CD14-positive monocyte (primary cell): ENCODE measurements around the gene ZNF500. TPM values are rescaled to one million over a fixed set of nuclear protein-coding genes. Genes with fewer than 3 reads are reported as not detected.

Experiments
- DNase-seq, 3 donors: peaks; one replicate each; pipeline ENCODE4 v3.0.0-alpha.2; 2011 to 2022
- H2AFZ ChIP-seq: 2 replicates; pipeline ENCODE4 v1.6.0; 2012; ENCODE audit warnings: mild to moderate bottlenecking, low read depth, low read length, inconsistent platforms; ENCODE audit not compliant: insufficient read depth, poor library complexity, severe bottlenecking
- H3K27ac ChIP-seq, 2 donors: 1 replicate in 1 of 2; 2 replicates in 1 of 2; pipeline ENCODE4 v1.5.1; 2012 to 2013; ENCODE audit warnings: low read length in 2 of 2, control low read depth in 1 of 2, inconsistent platforms in 1 of 2, low read depth in 1 of 2, mild to moderate bottlenecking in 1 of 2
- H3K27me3 ChIP-seq, 2 donors: one replicate each; pipeline versions ENCODE4 v1.6.0 to v1.6.1; 2011 to 2013; ENCODE audit warnings: low read length in 2 of 2; ENCODE audit not compliant: control insufficient read depth in 2 of 2, insufficient read depth in 2 of 2
- H3K36me3 ChIP-seq, 2 donors: replicated peaks in 1 of 2; 1 replicate in 1 of 2; 2 replicates in 1 of 2; pipeline versions ENCODE4 v1.5.1 to v1.6.1; 2012 to 2013; ENCODE audit warnings: low read length in 2 of 2, control low read depth in 1 of 2, inconsistent platforms in 1 of 2, mild to moderate bottlenecking in 1 of 2; ENCODE audit not compliant: insufficient read depth in 2 of 2, control insufficient read depth in 1 of 2
- H3K4me1 ChIP-seq, 2 donors: 1 replicate in 1 of 2; 2 replicates in 1 of 2; pipeline versions ENCODE4 v1.5.1 to v1.6.1; 2012 to 2013; ENCODE audit warnings: low read length in 2 of 2, control low read depth in 1 of 2, inconsistent platforms in 1 of 2, mild to moderate bottlenecking in 1 of 2, moderate library complexity in 1 of 2; ENCODE audit not compliant: insufficient read depth in 2 of 2, control insufficient read depth in 1 of 2
- H3K4me2 ChIP-seq: replicated peaks from 2 replicates; pipeline ENCODE3; 2012; ENCODE audit warnings: low read length, moderate library complexity, mild to moderate bottlenecking; ENCODE audit not compliant: poor library complexity, severe bottlenecking; ENCODE audit errors: extremely low read depth
- H3K4me3 ChIP-seq, 3 experiments: fragments of 200-600 bp in 1 of 3; sonication (generic) in 1 of 3; replicated peaks in 1 of 3; 1 replicate in 2 of 3; 2 replicates in 1 of 3; pipeline ENCODE4 v1.5.1; 2011 to 2013; ENCODE audit warnings: low read length in 3 of 3, mild to moderate bottlenecking in 3 of 3, control low read depth in 2 of 3, low read depth in 2 of 3, inconsistent platforms in 1 of 3, moderate library complexity in 1 of 3
- H3K79me2 ChIP-seq: 2 replicates; pipeline ENCODE4 v1.6.0; 2012; ENCODE audit warnings: mild to moderate bottlenecking, control low read depth, inconsistent platforms, low read length, moderate library complexity; ENCODE audit not compliant: insufficient read depth
- H3K9ac ChIP-seq: 2 replicates; pipeline ENCODE4 v1.6.0; 2017; ENCODE audit warnings: low read length, mild to moderate bottlenecking; ENCODE audit not compliant: insufficient read depth, poor library complexity, severe bottlenecking
- H3K9me3 ChIP-seq, 2 donors: replicated peaks in 1 of 2; 1 replicate in 1 of 2; 2 replicates in 1 of 2; pipeline versions ENCODE4 v1.5.1 to v1.6.1; 2012 to 2013; ENCODE audit warnings: low read length in 2 of 2, control low read depth in 1 of 2; ENCODE audit not compliant: control insufficient read depth in 1 of 2, insufficient read depth in 1 of 2
- H4K20me1 ChIP-seq: 2 replicates; pipeline ENCODE4 v1.6.0; 2012; ENCODE audit warnings: mild to moderate bottlenecking, low read length, control low read depth, moderate library complexity; ENCODE audit not compliant: insufficient read depth
- H3K27ac Mint-ChIP-seq, 7 donors: one replicate each; pipeline ENCODE4 v1.8.0; 2020; ENCODE audit warnings: mild to moderate bottlenecking in 7 of 7, mixed read lengths in 7 of 7, moderate library complexity in 6 of 7, inconsistent platforms in 2 of 7
- H3K27me3 Mint-ChIP-seq, 3 donors: one replicate each; pipeline ENCODE4 v1.8.0; 2021 to 2022; ENCODE audit warnings: low read depth in 3 of 3, mild to moderate bottlenecking in 3 of 3, mixed read lengths in 3 of 3, moderate library complexity in 3 of 3, inconsistent platforms in 1 of 3
- H3K36me3 Mint-ChIP-seq, 2 donors: one replicate each; pipeline ENCODE4 v1.8.0; 2020; ENCODE audit warnings: mixed read lengths in 2 of 2, inconsistent platforms in 1 of 2, mild to moderate bottlenecking in 1 of 2
- H3K4me1 Mint-ChIP-seq: one replicate; pipeline ENCODE4 v1.8.0; 2020; ENCODE audit warnings: mild to moderate bottlenecking, mixed read lengths
- H3K4me3 Mint-ChIP-seq, 2 donors: one replicate each; pipeline ENCODE4 v1.8.0; 2020; ENCODE audit warnings: mild to moderate bottlenecking in 2 of 2, mixed read lengths in 2 of 2, moderate library complexity in 1 of 2
- H3K9me3 Mint-ChIP-seq, 7 donors: one replicate each; pipeline ENCODE4 v1.8.0; 2020 to 2022; ENCODE audit warnings: mixed read lengths in 7 of 7, mild to moderate bottlenecking in 6 of 7, moderate library complexity in 6 of 7, inconsistent platforms in 2 of 7
- whole genome bisulfite sequencing: methylation state at CpG from one replicate; pipeline ENCODE4 v1.1.5; 2013; ENCODE audit warnings: missing lambda C conversion rate; ENCODE audit not compliant: insufficient coverage; 5-methylcytosine and 5-hydroxymethylcytosine counted together
- intact Hi-C, 2 donors: fragments of 100-400 bp; cut with micrococcal nuclease; formaldehyde crosslinking; loops; one replicate each; pipeline versions ENCODE4 v1.15.0 to v1.15.1; 2023
- polyA plus RNA-seq, 3 donors: library from polyadenylated mRNA; depleted of rRNA in 1 of 3; unstranded in 2 of 3; stranded (reverse) in 1 of 3; fragments of 300-500 nt in 2 of 3; fragments of >200 nt in 1 of 3; fragmentation: Illumina TruSeq in 2 of 3; gene quantifications; 1 replicate in 2 of 3; 2 replicates in 1 of 3; pipeline ENCODE4 v1.2.3, GENCODE V29; 2012 to 2021
- TF ChIP-seq, protein P1 (sequence below): fragments of 200-600 bp; IDR thresholded peaks from one replicate; pipeline ENCODE4 v1.8.0; 2022; ENCODE audit warnings: antibody characterized with exemption, mild to moderate bottlenecking

The ZNF500 gene
- polyA plus RNA-seq, 3 donors, result 2.4 to 5.6 (median 5.2) TPM

- no peak overlapping the region for H3K4me2 ChIP-seq
- H2AFZ ChIP-seq, result no peak overlapping the region
- DNase-seq, result no peak
- peaks cover 37 to 42% of the 10 kb centered on the region in 2 donors for H3K36me3 ChIP-seq
- H3K9ac ChIP-seq, result no peak overlapping the region
- H3K27ac ChIP-seq, result no peak overlapping the region
- Mint-ChIP-seq H3K9me3 (no peaks in the 10 kb centered on the region), H3K27me3 (peaks cover 2 to 4% (median 2%) of the 10 kb centered on the region in 3 donors), H3K4me1 (no peaks in the 10 kb centered on the region), H3K4me3 (no peak overlapping the region), H3K27ac (peak overlapping the region in 5 of 7 donors; percentile 2 to 66 (median 20)), H3K36me3 (peaks cover 28 to 35% of the 10 kb centered on the region in 2 donors)
- WGBS, result 96% methylated on average over 12 of the region's 16 CpGs
- no peaks in the 10 kb centered on the region for H3K27me3 ChIP-seq
- no peaks in the 10 kb centered on the region for H3K79me2 ChIP-seq
- intact Hi-C loops, result no loop called here
- H4K20me1 ChIP-seq, result no peaks in the 10 kb centered on the region
- no peaks in the 10 kb centered on the region for H3K4me1 ChIP-seq
- TF ChIP-seq, protein P1, sequence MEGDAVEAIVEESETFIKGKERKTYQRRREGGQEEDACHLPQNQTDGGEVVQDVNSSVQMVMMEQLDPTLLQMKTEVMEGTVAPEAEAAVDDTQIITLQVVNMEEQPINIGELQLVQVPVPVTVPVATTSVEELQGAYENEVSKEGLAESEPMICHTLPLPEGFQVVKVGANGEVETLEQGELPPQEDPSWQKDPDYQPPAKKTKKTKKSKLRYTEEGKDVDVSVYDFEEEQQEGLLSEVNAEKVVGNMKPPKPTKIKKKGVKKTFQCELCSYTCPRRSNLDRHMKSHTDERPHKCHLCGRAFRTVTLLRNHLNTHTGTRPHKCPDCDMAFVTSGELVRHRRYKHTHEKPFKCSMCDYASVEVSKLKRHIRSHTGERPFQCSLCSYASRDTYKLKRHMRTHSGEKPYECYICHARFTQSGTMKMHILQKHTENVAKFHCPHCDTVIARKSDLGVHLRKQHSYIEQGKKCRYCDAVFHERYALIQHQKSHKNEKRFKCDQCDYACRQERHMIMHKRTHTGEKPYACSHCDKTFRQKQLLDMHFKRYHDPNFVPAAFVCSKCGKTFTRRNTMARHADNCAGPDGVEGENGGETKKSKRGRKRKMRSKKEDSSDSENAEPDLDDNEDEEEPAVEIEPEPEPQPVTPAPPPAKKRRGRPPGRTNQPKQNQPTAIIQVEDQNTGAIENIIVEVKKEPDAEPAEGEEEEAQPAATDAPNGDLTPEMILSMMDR, result no peak
- no peaks in the 10 kb centered on the region for H3K9me3 ChIP-seq
- no peak overlapping the region for H3K4me3 ChIP-seq
Observed at GRCh38 chr16:4748682-4749411, 18.1 kb downstream of the ZNF500 start.

GRCh38 chr16:4747906-4748681, 18.9 kb downstream of the ZNF500 start:
- H3K36me3 Mint-ChIP-seq, result peaks cover 21 to 28% of the 10 kb centered on the region in 2 donors
- Histone ChIP-seq H3K36me3 (peaks cover 30 to 35% of the 10 kb centered on the region in 2 donors), H3K4me3 (no peak overlapping the region), H3K9ac (no peak overlapping the region), H3K9me3 (no peaks in the 10 kb centered on the region), H3K4me2 (no peak overlapping the region), H3K79me2 (no peaks in the 10 kb centered on the region), H3K27ac (no peak overlapping the region), H3K4me1 (peaks cover 4 to 6% of the 10 kb centered on the region in 2 donors), H3K27me3 (no peaks in the 10 kb centered on the region), H2AFZ (no peak overlapping the region), H4K20me1 (no peaks in the 10 kb centered on the region)
- 96% methylated on average over 5 of the region's 14 CpGs for WGBS
- H3K4me3 Mint-ChIP-seq, result no peak overlapping the region
- peaks cover 6% of the 10 kb centered on the region for H3K4me1 Mint-ChIP-seq
- peak overlapping the region in 1 of 7 donors; percentile 68 for H3K27ac Mint-ChIP-seq
- no peaks in the 10 kb centered on the region for H3K9me3 Mint-ChIP-seq
- no peak for DNase-seq
- TF ChIP-seq, protein P1, result no peak
- peaks cover 5 to 8% (median 8%) of the 10 kb centered on the region in 3 donors for H3K27me3 Mint-ChIP-seq
- intact Hi-C loops, result no loop called here
